ENCODE measurements around the gene TPRN. TPM values are rescaled to one million over a fixed set of nuclear protein-coding genes. Genes with fewer than 3 reads are reported as not detected.

TPRN gene
- total and polyA plus RNA-seq, 2 donors (not counting 3 experiments of a cell fraction or from before 2014, with no cell fraction given) = 4.3 to 12.4 TPM

DNA sequence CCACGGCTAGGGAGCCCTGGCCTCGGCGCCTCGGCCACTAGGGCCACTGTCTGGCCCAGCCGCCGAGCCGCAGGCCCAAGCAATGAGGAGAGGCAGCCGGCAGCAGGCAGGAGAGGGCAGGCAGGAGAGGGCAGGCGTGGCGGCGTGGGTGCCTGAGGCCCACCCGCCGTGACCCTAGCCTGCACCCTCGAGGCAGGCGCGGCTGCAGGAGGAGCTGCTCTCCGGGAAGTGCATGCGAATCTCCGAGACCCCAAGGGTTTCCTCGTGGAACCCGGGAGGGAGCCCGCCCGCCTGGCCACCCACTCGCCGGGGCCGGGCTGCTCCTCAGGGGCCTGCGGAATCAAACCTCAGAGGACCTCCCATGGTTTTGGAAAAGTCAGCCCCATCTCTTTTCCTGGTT is 52.3 kb downstream of the TPRN start:
- POLR2A ChIA-PET = no interaction called here
- FAIRE-seq = no peak

More for the DNA sequence above, 52.3 kb downstream of the TPRN start:
- intact Hi-C loops (cut with micrococcal nuclease) (no loop called here), dilution Hi-C loops (cut with MboI; ENCODE audit: extremely low pct_ligation_motif_present, low sequenced_read_pairs) (no loop called here)
- H3K4me3 ChIP-seq (replicated peaks in 1 of 3; ENCODE audit: insufficient read depth in 1 of 3, low read depth in 1 of 3, low read length in 3 of 3) = no peak overlapping the region
- DNase-seq (ENCODE audit: low read depth, low spot score) = no peak
- CTCF ChIA-PET = no interaction called here
- H3K27me3 ChIP-seq (ENCODE audit: control insufficient read depth in 2 of 2, insufficient read depth in 2 of 2, low read length in 2 of 2) = no peaks in the 10 kb centered on the region
- no peaks in the 10 kb centered on the region for H3K9me1 ChIP-seq (replicated peaks; ENCODE audit: control insufficient read depth, extremely low read depth, insufficient read depth, low read length)
- no peak overlapping the region for H3K27ac ChIP-seq (ENCODE audit: insufficient read depth, low read depth, low read length)
- no peaks in the 10 kb centered on the region for H3K36me3 ChIP-seq (ENCODE audit: control insufficient read depth in 2 of 2, extremely low read depth in 1 of 2, insufficient read depth in 2 of 2, low read length in 2 of 2)
- H3K4me2 ChIP-seq (ENCODE audit: insufficient read depth, low read length) = no peak overlapping the region
- no peak overlapping the region for H3K9ac ChIP-seq (replicated peaks; ENCODE audit: extremely low read depth, insufficient read depth, low read length)
- H4K20me1 ChIP-seq (replicated peaks; ENCODE audit: control insufficient read depth, extremely low read depth, insufficient read depth, low read length) = no peaks in the 10 kb centered on the region
- H3K79me2 ChIP-seq (ENCODE audit: control insufficient read depth, insufficient read depth, low read length) = no peaks in the 10 kb centered on the region
- no peak for TF ChIP-seq POLR2AphosphoS5 (IDR thresholded peaks at IDR 0.05; ENCODE audit: insufficient read depth, low read depth, low read length)
- no peak for TF ChIP-seq EZH2 (IDR thresholded peaks at IDR 0.05; ENCODE audit: borderline replicate concordance, low read depth, low read length, severe bottlenecking)
- TF ChIP-seq GATA2 (IDR thresholded peaks at IDR 0.05; ENCODE audit: insufficient read depth, insufficient read length, low read depth, low read length) = no peak
- no peak for TF ChIP-seq FOS (IDR thresholded peaks at IDR 0.05; ENCODE audit: borderline replicate concordance, insufficient read depth, low read length)
- TF ChIP-seq JUN (IDR thresholded peaks at IDR 0.05; ENCODE audit: borderline replicate concordance, insufficient read depth, insufficient read length, low read depth) = no peak
- no peak for TF ChIP-seq POLR2A (IDR thresholded peaks at IDR 0.05; ENCODE audit: low read depth, low read length)
- TF ChIP-seq, protein P1, sequence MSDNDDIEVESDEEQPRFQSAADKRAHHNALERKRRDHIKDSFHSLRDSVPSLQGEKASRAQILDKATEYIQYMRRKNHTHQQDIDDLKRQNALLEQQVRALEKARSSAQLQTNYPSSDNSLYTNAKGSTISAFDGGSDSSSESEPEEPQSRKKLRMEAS (IDR thresholded peaks at IDR 0.05; ENCODE audit: insufficient read depth, insufficient read length) = no peak
- no peak for TF ChIP-seq MYC (IDR thresholded peaks at IDR 0.05; ENCODE audit: low read depth, low read length)
- TF ChIP-seq, protein P2, sequence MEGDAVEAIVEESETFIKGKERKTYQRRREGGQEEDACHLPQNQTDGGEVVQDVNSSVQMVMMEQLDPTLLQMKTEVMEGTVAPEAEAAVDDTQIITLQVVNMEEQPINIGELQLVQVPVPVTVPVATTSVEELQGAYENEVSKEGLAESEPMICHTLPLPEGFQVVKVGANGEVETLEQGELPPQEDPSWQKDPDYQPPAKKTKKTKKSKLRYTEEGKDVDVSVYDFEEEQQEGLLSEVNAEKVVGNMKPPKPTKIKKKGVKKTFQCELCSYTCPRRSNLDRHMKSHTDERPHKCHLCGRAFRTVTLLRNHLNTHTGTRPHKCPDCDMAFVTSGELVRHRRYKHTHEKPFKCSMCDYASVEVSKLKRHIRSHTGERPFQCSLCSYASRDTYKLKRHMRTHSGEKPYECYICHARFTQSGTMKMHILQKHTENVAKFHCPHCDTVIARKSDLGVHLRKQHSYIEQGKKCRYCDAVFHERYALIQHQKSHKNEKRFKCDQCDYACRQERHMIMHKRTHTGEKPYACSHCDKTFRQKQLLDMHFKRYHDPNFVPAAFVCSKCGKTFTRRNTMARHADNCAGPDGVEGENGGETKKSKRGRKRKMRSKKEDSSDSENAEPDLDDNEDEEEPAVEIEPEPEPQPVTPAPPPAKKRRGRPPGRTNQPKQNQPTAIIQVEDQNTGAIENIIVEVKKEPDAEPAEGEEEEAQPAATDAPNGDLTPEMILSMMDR (IDR thresholded peaks at IDR 0.05; ENCODE audit: extremely low read depth in 1 of 2, insufficient read depth in 1 of 2, low read depth in 1 of 2, low read length in 2 of 2) = no peak
- H3K4me1 ChIP-seq (ENCODE audit: control insufficient read depth, extremely low read depth, insufficient read depth, low read length) = no peaks in the 10 kb centered on the region
- no TSS peak for BruUV-seq (replicated peaks)
- H3K9me3 ChIP-seq (replicated peaks; ENCODE audit: control insufficient read depth, insufficient read depth, low read length) = no peaks in the 10 kb centered on the region
- H2AFZ ChIP-seq (ENCODE audit: low read depth, low read length) = no peak overlapping the region
